22Rv1 (cell line): ENCODE measurements around the gene ANKRD40.

Experiments
- H3K27ac ChIP-seq: fragments of 450-650 bp; 2 replicates; pipeline ENCODE4 v1.5.1; 2017
- ZFX ChIP-seq: fragments of 450-650 bp; IDR thresholded peaks from 2 replicates; pipeline ENCODE4 v1.6.1; 2017; ENCODE audit warnings: antibody characterized with exemption, borderline replicate concordance
- TF ChIP-seq, protein P1 (sequence below): fragments of 450-650 bp; IDR thresholded peaks from 2 replicates; pipeline ENCODE4 v1.5.1; 2017; ENCODE audit warnings: mild to moderate bottlenecking

Gene ANKRD40

DNA sequence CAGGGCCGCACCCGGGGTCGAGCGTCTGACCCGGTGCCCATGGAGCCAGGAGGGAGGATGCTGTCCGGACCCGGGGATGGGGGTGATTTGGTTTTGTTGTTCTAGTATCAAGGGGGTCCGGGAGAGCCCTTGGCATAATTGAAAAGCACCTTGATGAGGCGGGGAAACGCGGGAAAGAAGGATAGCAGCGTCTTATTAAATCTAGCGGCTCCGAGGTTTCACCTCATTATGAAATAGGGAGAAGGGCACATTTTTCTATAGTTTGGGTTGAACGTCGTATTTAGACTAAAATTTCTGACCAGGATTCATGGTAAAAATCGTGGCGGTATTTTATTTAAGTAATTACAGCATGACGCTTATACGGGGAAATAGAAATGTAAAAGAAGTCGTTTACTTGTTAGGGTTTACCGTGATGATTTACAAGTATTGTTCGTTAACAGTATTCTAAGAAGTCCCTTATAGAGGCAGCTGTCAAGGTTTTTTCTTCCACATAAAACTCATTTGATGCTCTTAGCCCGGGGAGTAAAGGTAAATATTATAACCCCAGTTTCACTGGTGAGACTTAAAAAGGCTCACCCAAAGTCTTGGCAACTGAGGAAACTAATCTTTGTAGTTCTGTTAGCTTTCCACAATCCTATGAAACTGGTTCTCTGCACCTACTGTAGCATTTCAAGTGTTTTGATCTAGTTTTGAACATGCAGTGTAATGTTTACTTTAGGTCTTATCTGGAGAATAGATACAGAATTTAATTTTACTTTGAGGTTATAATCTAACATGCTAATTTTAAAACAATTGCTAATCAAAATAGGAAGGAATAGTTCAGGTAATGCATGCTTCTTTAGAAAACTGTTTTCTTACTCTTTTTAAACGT, 12.4 kb upstream of the ANKRD40 start:
- peak overlapping the region; percentile 97 for H3K27ac ChIP-seq
- no peak for TF ChIP-seq ZFX
- TF ChIP-seq, protein P1, sequence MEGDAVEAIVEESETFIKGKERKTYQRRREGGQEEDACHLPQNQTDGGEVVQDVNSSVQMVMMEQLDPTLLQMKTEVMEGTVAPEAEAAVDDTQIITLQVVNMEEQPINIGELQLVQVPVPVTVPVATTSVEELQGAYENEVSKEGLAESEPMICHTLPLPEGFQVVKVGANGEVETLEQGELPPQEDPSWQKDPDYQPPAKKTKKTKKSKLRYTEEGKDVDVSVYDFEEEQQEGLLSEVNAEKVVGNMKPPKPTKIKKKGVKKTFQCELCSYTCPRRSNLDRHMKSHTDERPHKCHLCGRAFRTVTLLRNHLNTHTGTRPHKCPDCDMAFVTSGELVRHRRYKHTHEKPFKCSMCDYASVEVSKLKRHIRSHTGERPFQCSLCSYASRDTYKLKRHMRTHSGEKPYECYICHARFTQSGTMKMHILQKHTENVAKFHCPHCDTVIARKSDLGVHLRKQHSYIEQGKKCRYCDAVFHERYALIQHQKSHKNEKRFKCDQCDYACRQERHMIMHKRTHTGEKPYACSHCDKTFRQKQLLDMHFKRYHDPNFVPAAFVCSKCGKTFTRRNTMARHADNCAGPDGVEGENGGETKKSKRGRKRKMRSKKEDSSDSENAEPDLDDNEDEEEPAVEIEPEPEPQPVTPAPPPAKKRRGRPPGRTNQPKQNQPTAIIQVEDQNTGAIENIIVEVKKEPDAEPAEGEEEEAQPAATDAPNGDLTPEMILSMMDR = no peak

DNA sequence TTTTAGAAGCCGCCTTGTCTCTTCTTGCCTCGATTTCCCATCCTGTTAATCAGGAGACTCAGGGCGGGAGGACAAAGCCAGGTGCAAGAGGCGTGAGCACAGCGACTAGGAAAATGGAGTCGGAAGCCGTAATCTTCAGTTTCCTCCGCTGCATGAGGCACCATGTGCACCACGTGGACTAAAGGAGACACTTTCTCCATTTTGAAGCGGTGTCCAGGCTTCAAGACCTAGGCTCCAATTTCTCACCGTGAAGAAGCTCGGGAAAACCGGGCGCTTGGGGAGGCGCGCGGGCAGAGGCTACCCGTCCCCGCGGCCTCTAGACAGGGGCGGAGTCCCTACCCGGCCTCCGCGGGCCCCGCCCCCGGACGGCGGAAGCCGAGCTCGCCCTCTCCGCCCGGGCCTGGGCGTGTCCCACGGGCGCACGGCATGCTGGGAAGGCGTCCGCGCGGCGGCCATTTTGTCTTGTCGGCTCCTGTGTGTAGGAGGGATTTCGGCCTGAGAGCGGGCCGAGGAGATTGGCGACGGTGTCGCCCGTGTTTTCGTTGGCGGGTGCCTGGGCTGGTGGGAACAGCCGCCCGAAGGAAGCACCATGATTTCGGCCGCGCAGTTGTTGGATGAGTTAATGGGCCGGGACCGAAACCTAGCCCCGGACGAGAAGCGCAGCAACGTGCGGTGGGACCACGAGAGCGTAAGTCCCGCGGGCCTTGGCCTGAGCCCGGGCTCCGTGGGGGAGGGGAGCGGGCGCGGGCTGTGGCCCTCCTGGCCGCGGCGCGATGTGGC, 11.6 kb upstream of the ANKRD40 start, which contains the start of gene LUC7L3:
Gene LUC7L3 (plus strand): TSS at position 460 of the 780 bp plus-strand sequence. CDS start 130 bp downstream, at position 590.
- peak within 1 kb of the TSS; percentile 97 for H3K27ac ChIP-seq
- TF ChIP-seq, protein P1 = no peak
- TF ChIP-seq ZFX = no peak

- no peak for TF ChIP-seq ZFX
- TF ChIP-seq, protein P1 = no peak
- no peak overlapping the region for H3K27ac ChIP-seq
These were observed 7.8 kb upstream of the ANKRD40 start for GRCh38 chr17:50715471-50715870.

DNA sequence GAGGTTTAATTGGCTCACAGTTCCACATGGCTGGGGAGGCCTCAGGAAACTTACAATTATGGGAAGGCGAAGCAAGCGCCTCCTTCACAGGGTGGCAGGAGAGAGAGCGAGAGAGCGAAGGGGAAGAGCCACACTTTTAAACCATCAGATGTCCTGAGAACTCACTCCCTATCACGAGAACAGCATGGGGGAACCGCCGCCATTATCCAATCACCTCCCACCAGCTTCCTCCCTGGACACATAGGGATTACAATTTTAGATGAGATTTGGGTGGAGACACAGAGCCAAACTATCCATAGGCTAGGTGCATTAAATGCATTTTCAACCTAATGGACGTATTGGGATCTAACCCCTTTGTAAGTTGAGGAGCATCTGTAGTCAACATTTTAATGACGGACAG, 4.9 kb upstream of the ANKRD40 start:
- no peak for TF ChIP-seq ZFX

GRCh38 chr17:50710650-50711049, 2.9 kb upstream of the ANKRD40 start:
- TF ChIP-seq, protein P1 = no peak
- TF ChIP-seq ZFX = no peak
- no peak overlapping the region for H3K27ac ChIP-seq

More for the DNA sequence above, 4.9 kb upstream of the ANKRD40 start:
- H3K27ac ChIP-seq = no peak overlapping the region

GRCh38 chr17:50710025-50710424, 2.3 kb upstream of the ANKRD40 start:
- TF ChIP-seq ZFX = no peak
- TF ChIP-seq, protein P1 = no peak
- peak overlapping the region; percentile 98 for H3K27ac ChIP-seq

DNA sequence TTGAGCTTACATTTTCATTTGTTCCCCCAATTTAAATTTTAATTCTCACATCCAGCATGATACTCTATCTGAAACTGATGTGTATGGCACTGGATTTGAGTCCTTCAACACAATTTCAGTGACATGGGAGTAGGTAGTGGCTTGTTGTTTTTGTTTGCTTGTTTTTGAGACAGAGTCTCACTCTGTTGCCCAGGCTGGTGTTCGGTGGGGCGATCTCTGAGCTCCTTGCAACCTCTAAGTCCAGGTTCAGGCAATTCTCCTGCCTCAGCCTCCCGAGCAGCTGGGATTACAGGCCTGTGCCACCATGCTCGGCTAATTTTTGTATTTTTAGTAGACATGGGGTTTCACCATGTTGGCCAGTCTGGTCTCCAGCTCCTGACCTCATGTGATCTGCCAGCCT, 1.3 kb upstream of the ANKRD40 start:
- H3K27ac ChIP-seq = peak overlapping the region; percentile 98
